ENCODE data around the gene CSNK2A1. TPM values are rescaled to one million over a fixed set of nuclear protein-coding genes. Genes with fewer than 3 reads are reported as not detected.
A peak's percentile ranks its signal among the peaks of the same experiment; 100 is the strongest.

Gene CSNK2A1
- total RNA-seq, 3 donors from 2014 or later = 104 to 127 (median 117) TPM

GRCh38 chr20:539191-539590 is 4.4 kb downstream of the CSNK2A1 start:
- H3K9me3 ChIP-seq = no peaks in the 10 kb centered on the region
- peaks cover 46% of the 10 kb centered on the region for H3K4me1 ChIP-seq (ENCODE audit: low read depth)
- no peaks in the 10 kb centered on the region for H3K36me3 ChIP-seq (ENCODE audit: low read depth)
- DNase-seq (no peak), ATAC-seq (no peak)
- intact Hi-C loops (cut with DNase I, micrococcal nuclease) = no loop called here
- no peak overlapping the region for H3K4me3 ChIP-seq
- TF ChIP-seq CTCF (IDR thresholded peaks at IDR 0.05) = no peak

DNA sequence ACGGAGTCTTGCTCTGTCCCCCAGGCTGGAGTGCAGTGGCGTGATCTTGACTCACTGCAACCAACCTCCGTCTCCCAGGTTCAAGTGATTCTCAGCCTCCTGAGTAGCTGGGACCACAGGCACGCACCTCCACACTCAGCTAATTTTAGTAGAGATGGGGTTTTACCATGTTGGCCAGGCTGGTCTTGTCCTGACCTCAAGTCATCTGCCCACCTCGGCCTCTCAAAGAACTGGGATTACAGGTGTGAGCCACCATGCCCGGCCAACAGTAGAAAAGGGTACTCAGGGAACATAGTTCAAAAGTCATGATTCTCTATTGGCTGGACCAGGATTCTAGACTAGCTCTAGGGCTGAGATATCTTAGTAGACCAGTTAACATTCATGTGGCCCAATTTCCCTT is 5.6 kb downstream of the CSNK2A1 start:
- ATAC-seq = no peak
- intact Hi-C loops (cut with DNase I, micrococcal nuclease) = no loop called here
- no peaks in the 10 kb centered on the region for H3K36me3 ChIP-seq (ENCODE audit: low read depth)
- no peaks in the 10 kb centered on the region for H3K9me3 ChIP-seq
- DNase-seq = no peak
- H3K4me1 ChIP-seq (ENCODE audit: low read depth) = peaks cover 57% of the 10 kb centered on the region
- H3K4me3 ChIP-seq = no peak overlapping the region
- TF ChIP-seq CTCF (IDR thresholded peaks at IDR 0.05) = no peak

- no peaks in the 10 kb centered on the region for H3K36me3 ChIP-seq (ENCODE audit: low read depth)
- no peak for ATAC-seq
- TF ChIP-seq CTCF (IDR thresholded peaks at IDR 0.05) = no peak
- intact Hi-C loops (cut with DNase I, micrococcal nuclease) = no loop called here
- no peaks in the 10 kb centered on the region for H3K9me3 ChIP-seq
- DNase-seq = no peak
- H3K4me1 ChIP-seq (ENCODE audit: low read depth) = peaks cover 51% of the 10 kb centered on the region
- no peak overlapping the region for H3K4me3 ChIP-seq
These were observed 7.1 kb downstream of the CSNK2A1 start for GRCh38 chr20:536426-537010.

- no peak for TF ChIP-seq CTCF (IDR thresholded peaks at IDR 0.05)
- no peaks in the 10 kb centered on the region for H3K9me3 ChIP-seq
- ATAC-seq (peak; percentile 98), DNase-seq (peak in 1 of 3 donors; percentile 71)
- intact Hi-C loops (cut with DNase I, micrococcal nuclease) = no loop called here
- no peak overlapping the region for H3K4me3 ChIP-seq
- H3K4me1 ChIP-seq (ENCODE audit: low read depth) = peaks cover 56% of the 10 kb centered on the region
- H3K36me3 ChIP-seq (ENCODE audit: low read depth) = no peaks in the 10 kb centered on the region
These were observed 7.6 kb downstream of the CSNK2A1 start for GRCh38 chr20:535958-536357.

- DNase-seq (no peak), ATAC-seq (no peak)
- TF ChIP-seq CTCF (IDR thresholded peaks at IDR 0.05) = no peak
- Histone ChIP-seq H3K4me1 (ENCODE audit: low read depth) (peaks cover 49% of the 10 kb centered on the region), H3K36me3 (ENCODE audit: low read depth) (no peaks in the 10 kb centered on the region), H3K4me3 (no peak overlapping the region), H3K9me3 (no peaks in the 10 kb centered on the region)
- intact Hi-C loops (cut with DNase I, micrococcal nuclease) = no loop called here
These were observed 10.1 kb downstream of the CSNK2A1 start for GRCh38 chr20:533526-533925.

DNA sequence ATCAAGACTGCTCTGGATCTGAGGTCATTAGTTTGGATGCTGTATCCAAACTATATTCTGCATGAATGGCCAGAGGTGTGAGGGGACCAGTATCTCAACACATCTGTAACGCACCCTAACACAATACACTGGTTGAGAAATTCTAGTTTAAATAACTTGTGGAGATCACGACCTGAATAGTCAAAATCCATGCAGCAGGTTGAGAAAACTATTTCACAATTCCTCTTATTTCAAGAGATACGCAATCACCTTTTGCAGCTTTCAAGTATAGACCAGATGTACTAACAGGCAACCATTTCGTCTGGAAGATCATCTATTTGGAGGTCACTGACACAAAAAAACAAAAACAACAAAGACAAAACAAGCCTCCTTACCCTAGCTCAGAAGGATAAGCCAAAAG is 11.1 kb downstream of the CSNK2A1 start:
- no peak for DNase-seq
- intact Hi-C loops (cut with DNase I, micrococcal nuclease) = no loop called here
- Histone ChIP-seq H3K4me1 (ENCODE audit: low read depth) (peaks cover 50% of the 10 kb centered on the region), H3K9me3 (no peaks in the 10 kb centered on the region), H3K36me3 (ENCODE audit: low read depth) (no peaks in the 10 kb centered on the region), H3K4me3 (no peak overlapping the region)
- ATAC-seq = no peak
- no peak for TF ChIP-seq CTCF (IDR thresholded peaks at IDR 0.05)
